Prostate gland (tissue), 2 donors: ENCODE data around the gene RELCH.

Experiments
- POLR2A ChIP-seq: fragments of 450-650 bp; IDR thresholded peaks from one replicate; pipeline ENCODE4 v1.6.1; 2016; ENCODE audit warnings: antibody characterized with exemption, mild to moderate bottlenecking
- TF ChIP-seq, protein P1 (sequence below), 4 experiments: fragments of 200-600 bp in 2 of 4; fragments of 450-650 bp in 2 of 4; sonication (generic) in 2 of 4; IDR thresholded peaks; 1 replicate in 3 of 4; 2 replicates in 1 of 4; pipeline ENCODE4 v1.5.1; 2016 to 2019; ENCODE audit warnings: antibody characterized with exemption in 4 of 4, mild to moderate bottlenecking in 2 of 4, moderate library complexity in 2 of 4

DNA sequence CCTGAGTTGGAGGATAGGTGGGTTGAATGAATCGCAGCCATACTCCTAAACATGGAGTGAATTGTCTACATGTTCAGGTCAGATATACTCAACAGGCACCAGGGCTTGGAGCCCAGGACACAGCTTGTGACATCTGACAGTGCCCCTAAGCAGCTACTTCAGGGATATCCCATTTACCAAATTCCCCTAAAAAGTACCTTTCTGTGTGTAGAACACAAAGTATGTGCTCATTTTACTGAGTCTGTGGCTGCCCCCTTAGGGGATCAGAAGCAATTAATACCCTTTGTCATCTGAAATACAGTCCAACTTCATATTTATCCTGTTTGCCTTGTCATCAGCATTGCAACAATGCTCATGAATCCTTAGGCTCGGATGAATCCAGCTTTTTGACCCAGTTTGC is 158.9 kb downstream of the RELCH start:
- TF ChIP-seq, protein P1, sequence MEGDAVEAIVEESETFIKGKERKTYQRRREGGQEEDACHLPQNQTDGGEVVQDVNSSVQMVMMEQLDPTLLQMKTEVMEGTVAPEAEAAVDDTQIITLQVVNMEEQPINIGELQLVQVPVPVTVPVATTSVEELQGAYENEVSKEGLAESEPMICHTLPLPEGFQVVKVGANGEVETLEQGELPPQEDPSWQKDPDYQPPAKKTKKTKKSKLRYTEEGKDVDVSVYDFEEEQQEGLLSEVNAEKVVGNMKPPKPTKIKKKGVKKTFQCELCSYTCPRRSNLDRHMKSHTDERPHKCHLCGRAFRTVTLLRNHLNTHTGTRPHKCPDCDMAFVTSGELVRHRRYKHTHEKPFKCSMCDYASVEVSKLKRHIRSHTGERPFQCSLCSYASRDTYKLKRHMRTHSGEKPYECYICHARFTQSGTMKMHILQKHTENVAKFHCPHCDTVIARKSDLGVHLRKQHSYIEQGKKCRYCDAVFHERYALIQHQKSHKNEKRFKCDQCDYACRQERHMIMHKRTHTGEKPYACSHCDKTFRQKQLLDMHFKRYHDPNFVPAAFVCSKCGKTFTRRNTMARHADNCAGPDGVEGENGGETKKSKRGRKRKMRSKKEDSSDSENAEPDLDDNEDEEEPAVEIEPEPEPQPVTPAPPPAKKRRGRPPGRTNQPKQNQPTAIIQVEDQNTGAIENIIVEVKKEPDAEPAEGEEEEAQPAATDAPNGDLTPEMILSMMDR (IDR thresholded peaks at IDR 0.05): no peak
- TF ChIP-seq POLR2A: no peak
